IMR-90 (cell line): ENCODE data around the gene DUSP2. TPM values are rescaled to one million over a fixed set of nuclear protein-coding genes. Genes with fewer than 3 reads are reported as not detected.

Experiments
- ATAC-seq: fragments of 200-7000 bp; cut with Tn5 transposase; 2 replicates; pipeline ENCODE4 v1.9.1; 2020; ENCODE audit warnings: low read depth, mild to moderate bottlenecking, moderate library complexity
- BruUV-seq: library from RNA; stranded (reverse); fragments of 400-500 nt; replicated peaks from 2 replicates; lab custom pipeline; 2021; lab: Mats Ljungman, UMichigan
- CTCF ChIA-PET: fragments of 300-600 bp; formaldehyde crosslinking; extraction: SDS; loops from one replicate; lab custom pipeline; 2021; ENCODE audit warnings: antibody characterized with exemption; lab: Yijun Ruan, JAX
- POLR2A ChIA-PET: fragments of 300-600 bp; sonication (Branson Sonifier 250); formaldehyde crosslinking; loops from one replicate; lab custom pipeline; 2022; ENCODE audit warnings: antibody characterized with exemption; ENCODE audit not compliant: unreplicated experiment; lab: Charles Lee
- DNase-seq: peaks from one replicate; pipeline ENCODE4 v3.0.0; 2013
- H2AFZ ChIP-seq: replicated peaks from 2 replicates; pipeline ENCODE3; 2013; ENCODE audit warnings: low read length, mild to moderate bottlenecking; ENCODE audit not compliant: poor library complexity
- H2AK5ac ChIP-seq: 2 replicates; pipeline ENCODE4 v1.6.1; 2013; ENCODE audit warnings: low read depth, low read length, inconsistent platforms
- H2AK9ac ChIP-seq: replicated peaks from 2 replicates; pipeline ENCODE3; 2013; ENCODE audit warnings: mild to moderate bottlenecking, low read depth, low read length, moderate library complexity; ENCODE audit not compliant: poor library complexity
- H2BK120ac ChIP-seq: 2 replicates; pipeline ENCODE4 v1.6.1; 2013; ENCODE audit warnings: low read depth, low read length, inconsistent platforms
- H2BK15ac ChIP-seq: 3 replicates; pipeline ENCODE4 v1.6.1; 2013; ENCODE audit warnings: low read depth, low read length, inconsistent platforms
- H2BK20ac ChIP-seq: 2 replicates; pipeline ENCODE4 v1.6.1; 2013; ENCODE audit warnings: low read depth, mild to moderate bottlenecking, inconsistent platforms, low read length, moderate library complexity
- H2BK5ac ChIP-seq: 2 replicates; pipeline ENCODE4 v1.6.1; 2013; ENCODE audit warnings: mild to moderate bottlenecking, low read depth, low read length, inconsistent platforms; ENCODE audit not compliant: poor library complexity, severe bottlenecking
- H3K14ac ChIP-seq: replicated peaks from 2 replicates; pipeline ENCODE4 v1.6.1; 2013; ENCODE audit warnings: low read depth, low read length, inconsistent platforms
- H3K18ac ChIP-seq: 2 replicates; pipeline ENCODE4 v1.6.1; 2013; ENCODE audit warnings: low read depth, low read length, control low read depth
- H3K23ac ChIP-seq: 2 replicates; pipeline ENCODE4 v1.6.1; 2013; ENCODE audit warnings: low read depth, low read length, inconsistent platforms
- H3K27ac ChIP-seq: 2 replicates; pipeline ENCODE4 v1.5.1; 2013; ENCODE audit warnings: mild to moderate bottlenecking, control low read depth, low read length; ENCODE audit not compliant: insufficient read depth
- H3K27me3 ChIP-seq: 2 replicates; pipeline ENCODE4 v1.6.1; 2013; ENCODE audit warnings: low read length; ENCODE audit not compliant: control insufficient read depth, insufficient read depth
- H3K36me3 ChIP-seq: 2 replicates; pipeline ENCODE4 v1.6.1; 2013; ENCODE audit warnings: low read length, mixed read lengths; ENCODE audit not compliant: control insufficient read depth, insufficient read depth
- H3K4ac ChIP-seq: 2 replicates; pipeline ENCODE4 v1.6.1; 2013; ENCODE audit warnings: low read depth, low read length, inconsistent platforms
- H3K4me1 ChIP-seq: 2 replicates; pipeline ENCODE4 v1.6.1; 2013; ENCODE audit warnings: low read length, mixed read lengths; ENCODE audit not compliant: control insufficient read depth, insufficient read depth
- H3K4me2 ChIP-seq: 2 replicates; pipeline ENCODE4 v1.6.1; 2013; ENCODE audit warnings: low read depth, mild to moderate bottlenecking, control low read depth, low read length, moderate library complexity
- H3K4me3 ChIP-seq: 2 replicates; pipeline ENCODE4 v1.5.1; 2013; ENCODE audit warnings: low read depth, mild to moderate bottlenecking, control low read depth, low read length, moderate library complexity; ENCODE audit not compliant: insufficient read depth
- H3K56ac ChIP-seq: 2 replicates; pipeline ENCODE4 v1.6.1; 2013; ENCODE audit warnings: low read length, inconsistent platforms; ENCODE audit not compliant: insufficient read depth; ENCODE audit errors: extremely low read depth
- H3K79me1 ChIP-seq, 2 experiments: 2 replicates each; pipeline ENCODE4 v1.6.1; 2013; ENCODE audit warnings: low read length in 2 of 2, inconsistent platforms in 1 of 2, low read depth in 1 of 2
- H3K9ac ChIP-seq: 2 replicates; pipeline ENCODE4 v1.6.1; 2013; ENCODE audit warnings: low read depth, low read length, control low read depth
- H3K9me1 ChIP-seq: 2 replicates; pipeline ENCODE4 v1.6.1; 2013; ENCODE audit warnings: low read length, inconsistent platforms; ENCODE audit not compliant: insufficient read depth
- H3K9me3 ChIP-seq: 2 replicates; pipeline ENCODE4 v1.6.1; 2013; ENCODE audit warnings: low read length; ENCODE audit not compliant: control insufficient read depth, insufficient read depth
- H4K20me1 ChIP-seq: 2 replicates; pipeline ENCODE4 v1.6.1; 2013; ENCODE audit warnings: low read length, inconsistent platforms; ENCODE audit not compliant: insufficient read depth
- H4K5ac ChIP-seq: 2 replicates; pipeline ENCODE4 v1.6.1; 2013; ENCODE audit warnings: mild to moderate bottlenecking, low read depth, low read length, control low read depth
- H4K8ac ChIP-seq, 2 experiments: 2 replicates each; pipeline ENCODE4 v1.6.1; 2013; ENCODE audit warnings: low read depth in 2 of 2, low read length in 2 of 2, control low read depth in 1 of 2, inconsistent platforms in 1 of 2
- H4K91ac ChIP-seq: 2 replicates; pipeline ENCODE4 v1.6.1; 2013; ENCODE audit warnings: low read depth, low read length, inconsistent platforms; ENCODE audit not compliant: insufficient read depth
- RCOR1 ChIP-seq: IDR thresholded peaks from 2 replicates; pipeline ENCODE4 v1.6.1; 2012; ENCODE audit warnings: mild to moderate bottlenecking, low read length, improper control_type of control experiment; ENCODE audit not compliant: insufficient replicate concordance
- WGBS, 2 experiments: methylation state at CpG; one replicate each; pipeline versions ENCODE4 v1.1.5 to v1.1.7; 2013; ENCODE audit warnings: missing lambda C conversion rate in 2 of 2; ENCODE audit not compliant: insufficient read length in 1 of 2; ENCODE audit errors: extremely low coverage in 2 of 2; 5-methylcytosine and 5-hydroxymethylcytosine counted together
- dilution Hi-C: fragments of 300-500 bp; cut with HindIII; formaldehyde crosslinking; loops from one replicate; pipeline ENCODE4 v1.14.3; 2018; ENCODE audit warnings: low sequenced_read_pairs; ENCODE audit not compliant: unreplicated experiment
- in situ Hi-C: fragments of 300-500 bp; cut with MboI; formaldehyde crosslinking; loops from 3 replicates; pipeline ENCODE4 v1.14.3; 2019; ENCODE audit warnings: low sequenced_read_pairs, inconsistent platforms, mixed read lengths
- intact Hi-C: fragments of 100-400 bp; cut with micrococcal nuclease; formaldehyde crosslinking; loops from 2 replicates; pipeline ENCODE4 v1.10.0; 2022
- polyA plus RNA-seq, 3 experiments: library from polyadenylated mRNA; depleted of rRNA; stranded (reverse); fragments of >200 nt; gene quantifications; 2 replicates each; pipeline ENCODE4 v1.2.3, GENCODE V29; 2012; ENCODE audit warnings: low replicate concordance in 1 of 3
- total RNA-seq: library from RNA; depleted of rRNA; stranded (reverse); fragments of >200 nt; gene quantifications from 2 replicates; pipeline ENCODE4 v1.2.3, GENCODE V29; 2012

DUSP2 gene
- total and polyA plus RNA-seq, 2 of the 4 experiments (the other 2 are of a cell fraction), result 1.8 to 3.8 TPM

- H4K5ac ChIP-seq, result no peak overlapping the region
- H2BK15ac ChIP-seq, result no peak overlapping the region
- no peak overlapping the region for H3K56ac ChIP-seq
- ATAC-seq (no peak), DNase-seq (no peak)
- dilution Hi-C loops (no loop called here), intact Hi-C loops (no loop called here), in situ Hi-C loops (no loop called here)
- H4K8ac ChIP-seq, result no peak overlapping the region
- TF ChIP-seq RCOR1, result no peak
- H3K9me1 ChIP-seq, result 0 out of 2 replicates have a peak, but pooled peaks cover 3% of the 10 kb centered on the region
- no peak overlapping the region for H3K23ac ChIP-seq
- no CpG with 5 or more reads among the region's 1 CpG for WGBS, 2 experiments
- H2AK5ac ChIP-seq, result no peak overlapping the region
- H3K4me2 ChIP-seq, result no peak overlapping the region
- no peaks in the 10 kb centered on the region for H3K9me3 ChIP-seq
- H3K79me1 ChIP-seq, result peaks cover 2 to 6% of the 10 kb centered on the region in 2 experiments; a peak in 1 of 4 replicates
- peaks cover 10% of the 10 kb centered on the region for H3K36me3 ChIP-seq
- no peak overlapping the region for H2AK9ac ChIP-seq
- H3K4me3 ChIP-seq, result no peak overlapping the region
- H3K14ac ChIP-seq, result no peak overlapping the region
- CTCF ChIA-PET, result no interaction called here
- no peaks in the 10 kb centered on the region for H4K20me1 ChIP-seq
- H2BK120ac ChIP-seq, result no peak overlapping the region
- no TSS peak for BruUV-seq
- no peak overlapping the region for H2AFZ ChIP-seq
- no peak overlapping the region for H4K91ac ChIP-seq
- peaks cover 2% of the 10 kb centered on the region; the same call in 1 of the 2 replicates for H3K4me1 ChIP-seq
- H2BK5ac ChIP-seq, result no peak overlapping the region
- H3K4ac ChIP-seq, result no peak overlapping the region
- no peak overlapping the region for H3K9ac ChIP-seq
- no peak overlapping the region for H3K18ac ChIP-seq
- H2BK20ac ChIP-seq, result no peak overlapping the region
- no peak overlapping the region for H3K27ac ChIP-seq
- H3K27me3 ChIP-seq, result no peaks in the 10 kb centered on the region
- POLR2A ChIA-PET, result no interaction called here
Observed at GRCh38 chr2:96180002-96180401, 34.8 kb upstream of the DUSP2 start.
